Liver (tissue), 3 donors: ENCODE measurements around the gene FAM184A.

Experiments
- ATF3 ChIP-seq: IDR thresholded peaks from 2 replicates; pipeline ENCODE4 v1.6.1; 2016; ENCODE audit warnings: antibody characterized with exemption
- CTCF ChIP-seq: fragments of 150-350 bp; IDR thresholded peaks from 2 replicates; pipeline ENCODE4 v1.5.1; 2017; ENCODE audit warnings: improper control_type of control experiment, low read depth, low read length; ENCODE audit not compliant: missing input control
- GABPA ChIP-seq, 2 donors: IDR thresholded peaks in 1 of 2; conservative IDR thresholded peaks in 1 of 2; 2 replicates each; pipeline ENCODE4 v1.6.1; 2016; ENCODE audit warnings: antibody characterized with exemption in 2 of 2, mild to moderate bottlenecking in 1 of 2, moderate library complexity in 1 of 2
- RXRA ChIP-seq, 2 donors: IDR thresholded peaks; 2 replicates each; pipeline ENCODE4 v1.6.1; 2017 to 2018; ENCODE audit warnings: antibody characterized with exemption in 2 of 2, mild to moderate bottlenecking in 1 of 2
- SP1 ChIP-seq: IDR thresholded peaks from 2 replicates; pipeline ENCODE4 v1.6.1; 2018; ENCODE audit warnings: antibody characterized with exemption, mild to moderate bottlenecking
- donor health status: healthy.
- donor health status: healthy.

GRCh38 chr6:118921084-118921483, 157.4 kb downstream of the FAM184A start:
- TF ChIP-seq CTCF (no peak), ATF3 (no peak), RXRA (IDR thresholded peaks at IDR 0.05) (no peak), GABPA (IDR thresholded peaks at IDR 0.05 in 1 of 2, conservative IDR thresholded peaks at IDR 0.05 in 1 of 2) (no peak), SP1 (no peak)
